Measurements from ENCODE around the gene PROSER3. TPM values are rescaled to one million over a fixed set of nuclear protein-coding genes. Genes with fewer than 3 reads are reported as not detected.

Gene PROSER3
- total and polyA plus RNA-seq, 2 experiments from 2014 or later: 21.8 to 28.0 TPM

DNA sequence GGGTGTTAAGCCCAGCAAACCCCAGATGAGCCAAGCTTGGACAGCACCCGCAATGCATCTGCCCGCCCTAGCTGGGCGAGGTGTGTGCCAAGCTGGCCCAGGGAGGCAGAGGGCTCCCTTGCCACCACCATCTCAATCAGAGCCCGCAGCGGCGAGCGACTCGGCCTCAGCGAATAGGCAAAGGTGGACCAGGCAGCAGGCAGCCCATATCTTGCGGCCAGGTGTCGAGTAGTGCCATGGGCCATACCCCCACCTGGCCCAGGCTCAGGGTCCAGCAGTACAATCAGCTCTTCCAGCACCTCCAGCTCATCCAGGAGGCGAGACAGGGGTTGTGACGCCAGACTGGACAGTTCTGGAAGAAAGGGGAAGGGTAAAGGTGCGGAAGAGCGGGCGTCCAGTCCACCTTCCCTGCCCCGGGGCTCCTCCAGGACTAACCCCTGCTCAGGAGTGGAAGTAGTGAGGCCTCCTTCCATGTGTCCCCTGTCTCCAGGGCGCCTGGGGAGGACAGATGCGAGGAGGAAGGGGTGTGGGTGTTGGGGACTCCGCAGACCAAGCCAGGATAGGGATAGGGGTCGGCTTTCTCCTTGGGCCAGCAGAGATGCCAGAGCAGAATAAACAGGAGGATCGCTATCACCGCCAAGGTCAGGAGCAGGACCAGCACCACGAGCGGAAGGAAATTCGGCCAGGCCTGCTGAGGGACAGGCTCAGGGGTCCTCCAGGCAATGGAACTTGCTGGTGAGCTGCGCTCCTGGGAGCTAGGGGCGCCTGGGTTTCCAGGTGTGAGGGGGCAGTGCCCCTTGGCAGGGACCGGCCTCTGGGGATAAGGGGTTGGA, 18.5 kb upstream of the PROSER3 start:
- H3K9me2 ChIP-seq (ENCODE audit: insufficient read depth): no peaks in the 10 kb centered on the region
- no peaks in the 10 kb centered on the region for H3K79me2 ChIP-seq (replicated peaks; ENCODE audit: insufficient read depth)
- TF ChIP-seq, protein P1, sequence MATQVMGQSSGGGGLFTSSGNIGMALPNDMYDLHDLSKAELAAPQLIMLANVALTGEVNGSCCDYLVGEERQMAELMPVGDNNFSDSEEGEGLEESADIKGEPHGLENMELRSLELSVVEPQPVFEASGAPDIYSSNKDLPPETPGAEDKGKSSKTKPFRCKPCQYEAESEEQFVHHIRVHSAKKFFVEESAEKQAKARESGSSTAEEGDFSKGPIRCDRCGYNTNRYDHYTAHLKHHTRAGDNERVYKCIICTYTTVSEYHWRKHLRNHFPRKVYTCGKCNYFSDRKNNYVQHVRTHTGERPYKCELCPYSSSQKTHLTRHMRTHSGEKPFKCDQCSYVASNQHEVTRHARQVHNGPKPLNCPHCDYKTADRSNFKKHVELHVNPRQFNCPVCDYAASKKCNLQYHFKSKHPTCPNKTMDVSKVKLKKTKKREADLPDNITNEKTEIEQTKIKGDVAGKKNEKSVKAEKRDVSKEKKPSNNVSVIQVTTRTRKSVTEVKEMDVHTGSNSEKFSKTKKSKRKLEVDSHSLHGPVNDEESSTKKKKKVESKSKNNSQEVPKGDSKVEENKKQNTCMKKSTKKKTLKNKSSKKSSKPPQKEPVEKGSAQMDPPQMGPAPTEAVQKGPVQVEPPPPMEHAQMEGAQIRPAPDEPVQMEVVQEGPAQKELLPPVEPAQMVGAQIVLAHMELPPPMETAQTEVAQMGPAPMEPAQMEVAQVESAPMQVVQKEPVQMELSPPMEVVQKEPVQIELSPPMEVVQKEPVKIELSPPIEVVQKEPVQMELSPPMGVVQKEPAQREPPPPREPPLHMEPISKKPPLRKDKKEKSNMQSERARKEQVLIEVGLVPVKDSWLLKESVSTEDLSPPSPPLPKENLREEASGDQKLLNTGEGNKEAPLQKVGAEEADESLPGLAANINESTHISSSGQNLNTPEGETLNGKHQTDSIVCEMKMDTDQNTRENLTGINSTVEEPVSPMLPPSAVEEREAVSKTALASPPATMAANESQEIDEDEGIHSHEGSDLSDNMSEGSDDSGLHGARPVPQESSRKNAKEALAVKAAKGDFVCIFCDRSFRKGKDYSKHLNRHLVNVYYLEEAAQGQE (IDR thresholded peaks at IDR 0.05; ENCODE audit: unreplicated experiment): no peak
- TF ChIP-seq POLR2AphosphoS5 (IDR thresholded peaks at IDR 0.05; ENCODE audit: low read depth) (no peak; the same call in 1 of the 2 replicates), CREB1 (CRISPR knock-in tag; IDR thresholded peaks at IDR 0.05; ENCODE audit: low read depth) (no peak), STAT1 (IDR thresholded peaks at IDR 0.05; ENCODE audit: unreplicated experiment) (no peak), ZNF114 (CRISPR knock-in tag; IDR thresholded peaks at IDR 0.05) (no peak), JUNB (IDR thresholded peaks at IDR 0.05; ENCODE audit: unreplicated experiment) (no peak), EZH2phosphoT487 (IDR thresholded peaks at IDR 0.05; ENCODE audit: unreplicated experiment) (no peak)
- TF ChIP-seq, protein P2, sequence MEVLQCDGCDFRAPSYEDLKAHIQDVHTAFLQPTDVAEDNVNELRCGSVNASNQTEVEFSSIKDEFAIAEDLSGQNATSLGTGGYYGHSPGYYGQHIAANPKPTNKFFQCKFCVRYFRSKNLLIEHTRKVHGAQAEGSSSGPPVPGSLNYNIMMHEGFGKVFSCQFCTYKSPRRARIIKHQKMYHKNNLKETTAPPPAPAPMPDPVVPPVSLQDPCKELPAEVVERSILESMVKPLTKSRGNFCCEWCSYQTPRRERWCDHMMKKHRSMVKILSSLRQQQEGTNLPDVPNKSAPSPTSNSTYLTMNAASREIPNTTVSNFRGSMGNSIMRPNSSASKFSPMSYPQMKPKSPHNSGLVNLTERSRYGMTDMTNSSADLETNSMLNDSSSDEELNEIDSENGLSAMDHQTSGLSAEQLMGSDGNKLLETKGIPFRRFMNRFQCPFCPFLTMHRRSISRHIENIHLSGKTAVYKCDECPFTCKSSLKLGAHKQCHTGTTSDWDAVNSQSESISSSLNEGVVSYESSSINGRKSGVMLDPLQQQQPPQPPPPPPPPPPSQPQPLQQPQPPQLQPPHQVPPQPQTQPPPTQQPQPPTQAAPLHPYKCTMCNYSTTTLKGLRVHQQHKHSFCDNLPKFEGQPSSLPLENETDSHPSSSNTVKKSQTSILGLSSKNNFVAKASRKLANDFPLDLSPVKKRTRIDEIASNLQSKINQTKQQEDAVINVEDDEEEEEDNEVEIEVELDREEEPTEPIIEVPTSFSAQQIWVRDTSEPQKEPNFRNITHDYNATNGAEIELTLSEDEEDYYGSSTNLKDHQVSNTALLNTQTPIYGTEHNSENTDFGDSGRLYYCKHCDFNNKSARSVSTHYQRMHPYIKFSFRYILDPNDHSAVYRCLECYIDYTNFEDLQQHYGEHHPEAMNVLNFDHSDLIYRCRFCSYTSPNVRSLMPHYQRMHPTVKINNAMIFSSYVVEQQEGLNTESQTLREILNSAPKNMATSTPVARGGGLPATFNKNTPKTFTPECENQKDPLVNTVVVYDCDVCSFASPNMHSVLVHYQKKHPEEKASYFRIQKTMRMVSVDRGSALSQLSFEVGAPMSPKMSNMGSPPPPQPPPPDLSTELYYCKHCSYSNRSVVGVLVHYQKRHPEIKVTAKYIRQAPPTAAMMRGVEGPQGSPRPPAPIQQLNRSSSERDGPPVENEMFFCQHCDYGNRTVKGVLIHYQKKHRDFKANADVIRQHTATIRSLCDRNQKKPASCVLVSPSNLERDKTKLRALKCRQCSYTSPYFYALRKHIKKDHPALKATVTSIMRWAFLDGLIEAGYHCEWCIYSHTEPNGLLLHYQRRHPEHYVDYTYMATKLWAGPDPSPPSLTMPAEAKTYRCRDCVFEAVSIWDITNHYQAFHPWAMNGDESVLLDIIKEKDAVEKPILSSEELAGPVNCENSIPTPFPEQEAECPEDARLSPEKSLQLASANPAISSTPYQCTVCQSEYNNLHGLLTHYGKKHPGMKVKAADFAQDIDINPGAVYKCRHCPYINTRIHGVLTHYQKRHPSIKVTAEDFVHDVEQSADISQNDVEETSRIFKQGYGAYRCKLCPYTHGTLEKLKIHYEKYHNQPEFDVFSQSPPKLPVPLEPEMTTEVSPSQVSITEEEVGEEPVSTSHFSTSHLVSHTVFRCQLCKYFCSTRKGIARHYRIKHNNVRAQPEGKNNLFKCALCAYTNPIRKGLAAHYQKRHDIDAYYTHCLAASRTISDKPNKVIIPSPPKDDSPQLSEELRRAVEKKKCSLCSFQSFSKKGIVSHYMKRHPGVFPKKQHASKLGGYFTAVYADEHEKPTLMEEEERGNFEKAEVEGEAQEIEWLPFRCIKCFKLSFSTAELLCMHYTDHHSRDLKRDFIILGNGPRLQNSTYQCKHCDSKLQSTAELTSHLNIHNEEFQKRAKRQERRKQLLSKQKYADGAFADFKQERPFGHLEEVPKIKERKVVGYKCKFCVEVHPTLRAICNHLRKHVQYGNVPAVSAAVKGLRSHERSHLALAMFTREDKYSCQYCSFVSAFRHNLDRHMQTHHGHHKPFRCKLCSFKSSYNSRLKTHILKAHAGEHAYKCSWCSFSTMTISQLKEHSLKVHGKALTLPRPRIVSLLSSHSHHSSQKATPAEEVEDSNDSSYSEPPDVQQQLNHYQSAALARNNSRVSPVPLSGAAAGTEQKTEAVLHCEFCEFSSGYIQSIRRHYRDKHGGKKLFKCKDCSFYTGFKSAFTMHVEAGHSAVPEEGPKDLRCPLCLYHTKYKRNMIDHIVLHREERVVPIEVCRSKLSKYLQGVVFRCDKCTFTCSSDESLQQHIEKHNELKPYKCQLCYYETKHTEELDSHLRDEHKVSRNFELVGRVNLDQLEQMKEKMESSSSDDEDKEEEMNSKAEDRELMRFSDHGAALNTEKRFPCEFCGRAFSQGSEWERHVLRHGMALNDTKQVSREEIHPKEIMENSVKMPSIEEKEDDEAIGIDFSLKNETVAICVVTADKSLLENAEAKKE (CRISPR knock-in tag; IDR thresholded peaks at IDR 0.05): no peak
- TF ChIP-seq, protein P3, sequence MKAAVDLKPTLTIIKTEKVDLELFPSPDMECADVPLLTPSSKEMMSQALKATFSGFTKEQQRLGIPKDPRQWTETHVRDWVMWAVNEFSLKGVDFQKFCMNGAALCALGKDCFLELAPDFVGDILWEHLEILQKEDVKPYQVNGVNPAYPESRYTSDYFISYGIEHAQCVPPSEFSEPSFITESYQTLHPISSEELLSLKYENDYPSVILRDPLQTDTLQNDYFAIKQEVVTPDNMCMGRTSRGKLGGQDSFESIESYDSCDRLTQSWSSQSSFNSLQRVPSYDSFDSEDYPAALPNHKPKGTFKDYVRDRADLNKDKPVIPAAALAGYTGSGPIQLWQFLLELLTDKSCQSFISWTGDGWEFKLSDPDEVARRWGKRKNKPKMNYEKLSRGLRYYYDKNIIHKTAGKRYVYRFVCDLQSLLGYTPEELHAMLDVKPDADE (IDR thresholded peaks at IDR 0.05): no peak
- Mint-ChIP-seq H3K4me3 (peak overlapping the region; percentile 83), H3K27me3 (ENCODE audit: insufficient read depth, low read depth, poor library complexity) (peaks cover 8% of the 10 kb centered on the region), H3K9me3 (no peaks in the 10 kb centered on the region; the same call in 2 of the 3 replicates), H3K4me1 (peaks cover 9% of the 10 kb centered on the region), H3K27ac (no peak overlapping the region), H3K36me3 (ENCODE audit: low read depth) (peaks cover 45% of the 10 kb centered on the region)
- peak overlapping the region; percentile 96 for H3K4me3 ChIP-seq
- H3K27me3 ChIP-seq (ENCODE audit: insufficient read depth): no peaks in the 10 kb centered on the region
- peak; percentile 33 for DNase-seq (ENCODE audit: low spot score)
- H3K4me1 ChIP-seq (ENCODE audit: insufficient read depth): peaks cover 4% of the 10 kb centered on the region; the same call in 1 of the 2 replicates
- H3K4me2 ChIP-seq: peak overlapping the region; percentile 91
- H2AFZ ChIP-seq: no peak overlapping the region
- ATAC-seq: no peak
- H3K36me3 ChIP-seq (ENCODE audit: insufficient read depth): peaks cover 4% of the 10 kb centered on the region; the same call in 1 of the 2 replicates
- H4K20me1 ChIP-seq (replicated peaks; ENCODE audit: insufficient read depth): no peaks in the 10 kb centered on the region; the same call in 1 of the 2 replicates
- peaks cover 10% of the 10 kb centered on the region for H3F3A ChIP-seq (replicated peaks; ENCODE audit: low read depth)
- peak overlapping the region; percentile 81; the same call in 1 of the 2 replicates for H3K27ac ChIP-seq (ENCODE audit: low read depth)

Data from GM23338 (cell line).